ENCODE data around the gene GP5.

The GP5 gene

DNA sequence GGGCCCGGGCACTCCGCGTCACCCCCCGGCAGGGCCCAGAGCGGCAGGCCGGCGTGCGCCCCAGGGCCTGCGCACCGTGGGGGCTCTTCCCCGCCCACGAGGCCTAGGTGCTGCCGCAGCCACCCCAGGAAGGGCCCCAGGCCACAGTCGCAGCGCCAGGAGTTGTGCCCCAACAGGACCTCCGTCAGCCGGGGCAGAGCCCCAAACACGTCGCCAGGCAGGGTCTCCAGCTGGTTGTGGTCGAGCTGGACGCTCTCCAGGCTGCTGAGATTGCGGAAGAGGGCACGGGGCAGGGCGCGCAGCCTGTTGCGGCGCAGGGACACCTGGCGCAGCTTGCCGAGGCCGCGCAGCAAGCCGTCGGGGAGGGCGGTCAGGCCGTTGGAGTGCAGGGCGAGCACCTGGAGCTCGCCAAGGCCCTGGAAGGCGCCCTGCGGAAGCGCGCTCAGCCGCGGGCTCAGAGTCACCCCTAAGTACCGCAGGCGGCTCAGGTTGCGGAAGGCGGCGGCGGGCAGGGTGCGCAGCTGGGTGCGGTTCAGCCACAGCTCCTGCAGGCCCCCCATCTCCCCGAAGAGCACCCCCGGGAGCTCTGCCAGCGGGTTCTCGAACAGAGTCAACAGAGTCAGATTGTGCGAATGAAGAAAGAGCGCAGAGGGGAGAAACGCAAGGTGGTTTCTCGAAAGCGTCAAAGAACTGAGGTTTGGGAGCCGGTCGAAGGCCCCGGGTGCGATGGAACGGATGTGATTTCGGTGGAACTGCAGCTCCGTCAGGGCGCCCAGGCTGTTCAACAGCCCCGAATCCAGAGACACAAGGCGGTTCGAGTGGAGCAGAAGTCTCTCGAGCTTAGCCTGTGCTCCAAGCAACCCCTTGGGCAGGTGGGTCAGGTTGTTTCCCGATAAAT is 2.0 kb downstream of the GP5 start:
- no peak for DNase-seq

DNA sequence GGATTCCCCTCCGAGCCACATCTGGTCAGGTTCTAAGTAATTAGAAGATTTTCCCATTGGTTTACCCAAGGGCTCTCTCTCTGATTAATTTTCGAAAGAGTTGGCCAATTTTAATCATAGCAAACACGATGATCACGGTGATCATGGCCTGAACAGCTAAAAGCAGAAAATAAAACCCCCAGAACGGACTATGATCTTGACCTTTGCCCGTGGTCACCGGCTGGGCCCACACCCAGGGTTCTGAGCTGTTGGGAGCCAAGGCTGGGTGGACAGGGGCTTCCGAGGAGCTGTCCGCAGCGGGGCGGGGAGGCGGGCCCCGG is 2.6 kb downstream of the GP5 start:
- no peak for DNase-seq

DNA sequence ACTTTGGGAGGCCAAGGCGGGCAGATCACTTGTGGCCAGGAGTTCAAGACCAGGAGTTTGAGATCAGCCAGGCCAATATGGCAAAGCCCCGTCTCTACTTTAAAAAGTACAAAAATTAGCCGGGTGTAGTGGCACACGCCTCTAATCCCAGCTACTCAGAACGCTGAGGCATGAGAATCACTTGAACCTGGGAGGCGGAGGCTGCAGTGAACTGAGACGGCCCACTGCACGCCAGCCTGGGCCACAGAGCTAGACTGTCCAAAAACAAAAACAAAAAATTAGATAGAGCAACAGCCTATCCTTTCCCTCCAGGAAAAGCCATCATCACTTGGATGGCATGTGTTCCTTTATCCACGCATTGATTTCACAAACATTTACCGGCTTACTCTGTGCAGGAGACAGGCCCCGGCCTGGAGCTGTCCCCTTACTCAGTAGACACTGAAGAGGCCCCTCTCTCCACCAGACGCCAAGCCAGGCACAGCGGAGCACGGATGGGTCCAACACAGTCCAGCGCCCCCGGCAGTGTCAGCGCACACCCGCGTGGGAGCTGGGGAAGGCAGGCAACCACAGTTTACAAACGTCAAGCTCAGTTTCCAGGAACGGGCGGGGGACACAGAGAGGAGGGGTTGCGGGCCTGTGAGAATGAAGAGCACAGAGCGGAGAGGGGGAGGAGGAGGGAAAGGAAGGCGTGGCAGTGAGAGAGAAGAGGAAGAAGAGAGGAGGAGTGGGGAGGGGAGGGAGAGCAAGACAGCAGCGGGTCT is 3.1 kb downstream of the GP5 start:
- DNase-seq = peak; percentile 38 to 44

DNA sequence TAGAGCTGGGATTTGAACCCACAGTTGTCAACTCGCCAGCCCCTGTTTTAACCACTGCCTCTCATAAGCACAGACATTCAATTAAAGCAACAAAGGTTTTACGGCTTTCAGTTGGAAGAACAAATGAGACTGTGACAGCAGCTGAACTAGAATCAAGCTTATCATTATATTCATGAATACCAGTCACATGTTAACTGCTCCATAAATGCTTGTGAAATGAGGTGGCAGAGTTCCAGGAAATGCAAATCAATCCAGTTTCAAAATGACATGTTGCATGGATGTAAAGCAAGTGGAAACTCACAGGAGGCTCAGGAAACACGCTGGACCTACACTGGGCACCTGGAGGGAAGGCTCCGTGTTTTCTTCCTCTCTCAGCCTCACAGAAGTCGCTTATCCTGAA is 3.9 kb downstream of the GP5 start:
- DNase-seq = no peak

DNA sequence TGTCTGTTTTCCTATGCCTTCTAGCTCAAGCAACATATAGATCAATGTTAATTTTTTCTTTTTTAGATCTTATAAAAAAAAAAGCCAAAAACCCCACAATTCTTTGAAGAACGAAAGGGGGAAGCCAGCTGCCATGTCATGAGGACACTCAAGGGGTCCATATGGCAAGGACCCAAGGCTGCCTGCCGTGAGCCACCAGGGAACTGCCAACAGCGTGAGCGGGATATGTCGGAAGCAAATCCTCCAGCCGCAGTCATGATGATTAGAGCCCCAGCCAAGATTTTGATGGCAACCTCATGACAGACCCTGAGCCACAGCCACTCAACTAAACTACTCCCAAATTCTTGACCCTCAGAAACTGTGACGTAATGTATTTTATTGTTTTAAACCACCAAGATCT is 6.5 kb downstream of the GP5 start:
- no peak for DNase-seq

DNA sequence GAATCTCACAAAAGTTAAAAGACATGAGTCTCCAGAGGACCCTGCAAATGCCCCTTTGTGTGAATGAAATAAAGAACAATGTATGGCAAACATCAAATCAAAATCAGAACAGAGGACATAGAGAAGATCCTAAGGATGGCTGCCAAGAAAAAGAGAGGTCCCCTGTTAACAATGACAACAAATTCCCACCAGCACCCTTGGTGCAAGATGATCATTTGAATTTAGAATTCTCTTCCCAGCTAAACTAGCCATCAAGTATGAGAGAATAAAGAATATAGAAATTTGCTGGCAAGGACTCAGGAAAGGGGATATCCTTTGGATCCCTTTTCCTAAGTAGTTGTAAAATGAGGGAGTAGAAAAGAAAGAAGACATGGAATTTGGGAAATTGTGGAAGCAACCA is 8.2 kb downstream of the GP5 start:
- DNase-seq = no peak

DNA sequence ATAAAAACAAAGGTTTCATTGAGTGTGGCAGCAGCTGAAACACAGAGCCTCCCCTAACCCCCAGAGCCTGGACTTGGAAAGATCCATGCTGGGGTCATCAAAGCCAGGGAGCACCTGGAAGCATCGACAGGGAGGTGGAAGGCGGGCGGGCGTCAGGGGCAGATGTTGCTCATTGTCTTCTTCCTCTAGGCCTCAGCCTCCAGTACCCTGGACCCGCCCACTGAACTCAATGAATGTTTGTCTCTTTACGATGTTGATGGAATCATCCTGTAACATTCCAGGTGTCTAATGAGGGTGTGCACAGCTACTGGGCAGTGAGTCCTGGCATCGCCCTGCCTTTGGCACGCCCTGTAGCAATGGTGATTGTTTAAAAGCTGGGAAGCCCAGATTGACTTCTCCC is 9.8 kb downstream of the GP5 start:
- no peak for DNase-seq

DNA sequence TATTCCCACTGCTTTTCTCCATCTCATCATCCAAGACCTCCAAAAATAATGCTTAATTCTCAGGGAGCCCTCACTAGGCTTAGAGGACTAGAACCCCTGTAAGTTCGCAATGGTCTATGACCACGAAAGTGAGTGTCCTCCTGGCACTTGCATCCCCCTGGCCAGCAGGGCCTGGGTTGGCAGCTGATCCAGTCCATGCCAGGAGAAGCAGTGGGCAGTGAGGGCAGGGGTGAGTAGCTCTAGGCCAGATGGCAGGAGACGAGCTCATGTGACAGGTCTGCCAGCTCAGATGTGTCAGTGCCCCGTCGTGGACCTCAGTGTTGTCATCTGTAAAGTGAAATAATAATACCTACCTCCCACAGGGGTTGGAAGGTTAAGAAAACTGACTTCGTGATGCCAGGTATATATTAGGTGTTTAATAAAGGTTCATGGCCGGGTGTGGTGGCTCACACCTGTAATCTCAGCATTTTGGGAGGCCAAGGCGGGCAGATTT is 11.1 kb downstream of the GP5 start:
- DNase-seq = no peak

DNA sequence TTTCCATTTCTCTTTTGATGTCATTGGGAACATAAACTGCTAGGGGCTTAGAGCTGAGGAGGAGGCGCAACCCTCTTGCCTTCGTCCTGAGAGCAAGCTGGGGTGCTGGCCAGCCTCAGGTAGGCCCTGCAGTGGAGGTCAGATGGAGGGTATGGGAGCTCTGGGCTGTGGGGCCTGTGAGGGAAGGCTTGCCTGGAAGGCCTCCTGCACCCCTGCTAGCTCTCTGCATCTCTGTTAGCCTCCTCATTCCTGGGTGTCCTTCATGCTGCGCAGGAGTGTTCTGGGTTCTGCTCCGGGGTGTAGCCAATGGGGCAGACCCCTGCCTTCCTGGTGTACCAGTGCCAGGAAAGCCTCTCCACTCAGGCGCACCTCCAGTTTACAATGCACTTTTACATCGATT is 11.8 kb downstream of the GP5 start:
- DNase-seq = no peak

DNA sequence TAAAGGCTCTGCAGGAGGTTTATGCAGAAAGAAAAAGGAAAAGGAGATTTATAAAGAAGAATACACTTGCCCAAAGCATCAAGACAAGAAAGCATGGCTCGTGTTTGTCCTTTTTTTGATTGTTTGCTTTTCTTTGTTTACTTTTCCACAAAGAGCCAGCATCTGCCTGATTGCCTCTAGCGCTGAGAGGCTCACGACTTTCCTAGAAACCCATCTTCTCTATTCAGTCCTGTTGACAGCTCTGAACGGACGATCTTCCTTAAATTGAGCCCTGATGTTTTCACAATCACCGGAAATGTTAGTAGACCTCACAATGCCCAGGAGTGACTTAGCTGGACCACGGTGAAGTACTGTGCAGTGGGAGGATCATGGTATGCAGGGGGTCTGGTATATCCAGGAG is 12.4 kb downstream of the GP5 start:
- DNase-seq = no peak

DNA sequence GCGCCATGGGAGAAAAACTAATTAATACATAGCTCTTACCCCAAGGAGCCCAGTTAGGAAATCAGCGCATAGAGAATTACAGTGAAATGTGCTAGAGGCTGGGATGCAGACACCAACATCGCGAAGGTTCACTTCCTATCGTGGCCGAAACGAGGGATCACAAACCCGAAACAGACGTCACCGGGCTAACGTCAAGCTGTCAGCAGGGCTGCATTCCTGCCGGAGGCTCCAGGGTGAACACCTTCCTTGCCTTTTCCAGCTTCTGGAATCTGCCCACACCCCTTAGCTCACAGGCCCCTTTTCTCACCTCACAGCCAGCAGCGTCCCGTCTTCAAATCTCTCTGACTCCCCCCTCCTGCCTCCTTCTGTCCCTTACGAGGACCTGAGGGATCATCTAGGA is 13.0 kb downstream of the GP5 start:
- no peak for DNase-seq

DNA sequence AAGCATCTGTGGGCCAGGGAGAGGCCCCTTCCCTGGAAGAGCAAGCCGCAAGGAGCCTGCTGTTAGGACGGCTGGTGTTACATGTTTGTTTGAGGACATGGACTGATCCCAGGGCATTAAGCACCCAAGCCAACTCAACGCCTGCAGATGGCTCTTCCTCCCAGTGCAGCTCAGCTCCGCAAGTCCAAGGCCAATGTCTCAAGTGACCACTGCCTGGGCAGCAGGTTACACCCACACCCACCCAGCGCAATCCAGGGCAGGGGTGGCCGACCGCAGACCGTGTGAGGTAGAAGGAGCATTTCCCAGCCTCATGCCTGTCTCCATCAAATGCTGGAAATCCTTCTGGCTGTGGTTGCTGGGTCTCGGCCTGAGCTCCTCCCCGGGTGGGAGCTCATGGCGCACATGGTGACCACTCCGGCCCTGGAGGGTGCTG is 14.5 kb downstream of the GP5 start:
- no peak for DNase-seq

DNA sequence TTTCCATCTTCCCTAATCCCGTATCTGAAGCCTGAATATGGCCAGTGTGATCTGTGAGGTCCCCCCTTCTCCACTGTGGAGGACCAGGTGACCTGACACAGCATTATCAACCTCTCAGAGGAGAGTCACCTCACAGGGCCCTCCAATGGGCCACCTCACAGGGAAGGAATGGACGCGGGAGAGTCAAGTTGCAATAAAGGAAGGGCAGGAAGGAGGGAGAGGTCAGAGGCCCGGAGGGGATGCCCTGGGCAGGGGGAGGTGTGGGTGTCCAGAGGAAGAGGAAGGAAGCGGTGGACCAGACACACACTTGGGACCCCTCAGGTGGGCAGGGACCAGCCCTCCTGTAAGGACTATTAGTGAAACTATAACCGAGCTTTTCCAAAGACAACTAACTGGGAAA is 14.9 kb downstream of the GP5 start:
- DNase-seq = no peak

DNA sequence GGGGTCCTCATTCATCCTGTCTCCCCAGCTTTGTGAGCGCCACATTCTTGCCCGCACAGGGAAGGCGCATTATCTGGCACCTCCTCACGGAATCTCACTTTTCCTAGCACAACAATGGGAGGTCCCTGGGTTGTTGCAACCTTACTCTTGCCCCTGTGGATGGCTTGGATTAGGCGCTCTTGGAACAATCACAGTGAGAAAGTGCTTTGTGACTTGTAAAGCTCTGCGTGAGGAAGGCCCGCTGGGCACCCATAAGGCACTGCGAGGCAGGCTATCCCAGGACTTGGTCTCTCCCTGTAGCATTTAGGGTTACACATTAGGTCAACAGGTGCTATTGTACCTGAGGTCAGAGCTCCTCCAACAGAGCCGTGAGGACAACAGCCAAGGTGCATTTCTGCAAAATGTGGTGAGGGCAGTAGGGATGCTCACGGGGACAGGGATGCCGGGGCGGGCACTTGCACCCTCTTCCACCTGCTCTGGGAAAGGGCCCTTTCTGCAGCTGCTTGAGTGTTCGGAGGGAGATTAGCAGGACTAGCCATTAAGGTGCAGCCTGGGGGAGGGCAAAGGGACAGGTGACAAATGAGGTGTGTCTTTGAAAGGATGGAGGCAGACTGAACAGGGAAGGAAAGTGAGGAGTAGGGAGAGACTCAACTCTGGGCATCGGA is 15.7 kb downstream of the GP5 start:
- DNase-seq = no peak

DNA sequence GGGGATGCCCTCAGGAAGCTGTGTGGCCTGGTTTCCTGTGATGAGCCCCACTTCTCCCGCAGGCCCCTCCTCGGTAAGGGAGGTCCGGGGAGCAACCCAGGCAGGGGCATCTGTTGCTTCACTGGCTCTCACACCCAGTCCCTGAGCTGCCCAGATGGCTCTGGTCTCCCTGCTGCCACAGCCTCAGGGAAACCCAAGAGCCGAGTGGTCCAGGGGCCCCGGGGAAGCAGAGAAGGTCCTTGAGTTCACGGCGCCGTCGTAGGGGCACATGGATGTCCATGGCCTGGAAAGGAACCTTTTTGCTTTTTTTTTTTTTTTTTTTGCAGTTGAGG is 16.2 kb downstream of the GP5 start:
- DNase-seq = no peak

DNA sequence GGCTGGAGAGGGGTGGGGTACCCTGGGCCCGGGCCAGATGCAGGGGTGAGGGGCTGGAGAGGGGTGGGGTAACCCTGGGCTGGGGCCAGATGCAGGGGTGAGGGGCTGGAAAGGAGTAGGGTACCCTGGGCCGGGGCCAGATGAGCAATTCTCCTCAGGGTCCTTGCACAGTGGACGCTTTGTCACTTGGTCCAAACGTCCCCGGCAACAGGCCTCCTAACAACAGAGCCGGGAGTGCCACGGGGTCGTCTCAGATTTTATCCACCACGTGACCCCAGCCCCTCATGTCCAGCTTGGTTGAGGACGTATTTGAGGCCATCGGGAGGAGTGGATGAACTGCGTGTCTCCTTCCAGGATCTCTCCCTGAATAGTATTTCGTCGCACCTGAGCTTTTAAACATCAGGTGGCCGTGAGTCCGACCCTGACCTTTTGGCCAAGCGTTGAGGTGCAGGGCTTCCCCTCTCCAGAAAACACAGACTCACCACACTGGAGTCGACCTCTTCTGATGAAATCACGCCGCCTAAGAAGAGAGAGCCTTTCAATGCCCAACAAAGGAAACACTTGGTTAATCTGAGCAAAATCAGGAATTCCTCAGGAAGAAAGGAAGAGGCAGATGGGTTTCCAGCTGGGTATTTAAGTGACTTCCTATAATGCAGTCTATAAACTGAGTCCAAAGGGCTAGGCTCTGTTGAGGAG is 16.7 kb downstream of the GP5 start:
- no peak for DNase-seq

DNA sequence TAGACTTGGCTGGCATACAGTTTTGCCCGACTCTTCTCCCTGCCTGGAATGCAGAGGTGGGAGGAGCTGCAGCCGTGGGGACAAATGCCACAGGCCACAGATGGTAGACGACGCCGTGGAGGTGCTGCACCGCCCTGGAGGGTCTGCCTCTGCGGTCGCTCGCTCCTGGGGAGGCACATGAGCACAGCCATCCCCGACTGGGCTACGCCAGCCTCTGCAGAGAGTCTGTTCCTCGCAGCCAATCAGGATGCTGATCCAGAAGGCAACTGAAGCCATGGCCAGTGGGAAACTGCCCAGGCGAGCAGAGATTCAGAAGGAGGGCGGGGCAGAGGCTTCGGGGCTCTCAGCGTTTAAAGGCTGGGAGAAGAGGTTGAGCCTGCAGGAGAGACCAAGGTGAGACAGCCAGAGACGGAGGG is 17.6 kb downstream of the GP5 start:
- DNase-seq = no peak

DNA sequence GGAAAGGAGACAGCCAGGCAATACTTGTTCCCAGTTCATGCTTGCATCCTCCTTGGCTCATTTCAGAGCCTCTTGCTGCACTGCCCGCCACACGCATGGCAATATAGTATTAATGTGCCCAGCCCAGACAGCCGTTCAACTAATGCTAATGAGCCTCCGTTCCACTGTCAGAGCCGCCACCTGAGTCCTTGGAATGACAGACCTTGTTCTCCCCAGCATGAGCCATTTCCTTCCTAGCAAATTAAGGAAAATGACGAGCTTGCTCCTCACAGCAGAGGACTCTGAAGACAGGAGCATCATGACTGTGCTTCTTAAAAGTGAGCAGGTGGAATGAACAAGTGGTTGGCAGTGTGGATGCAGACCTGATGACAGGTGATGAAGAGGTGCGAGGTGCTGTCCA is 18.7 kb downstream of the GP5 start:
- no peak for DNase-seq

DNA sequence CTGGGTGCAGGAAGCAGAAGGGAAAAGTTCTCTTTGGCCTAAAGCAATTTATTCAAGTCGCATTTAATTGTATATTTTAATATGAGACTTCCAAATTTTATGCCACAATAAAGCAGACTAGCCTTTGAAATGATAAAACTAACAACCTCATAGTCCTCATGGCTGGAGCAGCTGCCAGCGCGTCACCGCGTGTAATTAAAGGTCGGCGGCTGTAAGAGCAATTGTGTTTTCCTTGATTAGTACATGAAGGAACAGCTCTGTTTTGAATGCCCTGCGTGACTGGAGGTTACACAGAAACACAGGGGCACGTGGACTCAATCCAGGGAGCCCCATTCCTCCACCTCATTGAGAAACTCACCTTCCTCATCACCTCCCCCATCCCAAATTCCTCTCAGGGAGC is 19.4 kb downstream of the GP5 start:
- no peak for DNase-seq

DNA sequence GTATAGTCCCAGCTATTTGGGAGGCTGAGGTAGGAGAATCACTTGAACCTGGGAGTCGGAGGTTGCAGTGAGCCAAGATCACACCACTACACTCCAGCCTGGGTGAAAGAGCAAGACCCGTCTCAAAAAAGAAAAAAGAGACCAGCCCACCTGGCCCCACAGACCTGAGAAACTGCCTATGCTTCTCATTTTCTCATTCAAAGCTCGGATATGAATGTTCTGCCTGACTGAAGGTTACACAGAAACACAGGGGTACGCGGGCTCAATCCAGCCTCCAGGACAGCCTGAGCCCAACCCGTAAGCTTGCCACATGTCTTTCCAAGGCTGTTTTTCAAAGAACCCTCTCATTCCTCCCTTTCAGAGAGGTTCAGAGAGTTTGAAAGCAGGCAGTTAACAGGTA is 19.8 kb downstream of the GP5 start:
- DNase-seq = no peak

DNA sequence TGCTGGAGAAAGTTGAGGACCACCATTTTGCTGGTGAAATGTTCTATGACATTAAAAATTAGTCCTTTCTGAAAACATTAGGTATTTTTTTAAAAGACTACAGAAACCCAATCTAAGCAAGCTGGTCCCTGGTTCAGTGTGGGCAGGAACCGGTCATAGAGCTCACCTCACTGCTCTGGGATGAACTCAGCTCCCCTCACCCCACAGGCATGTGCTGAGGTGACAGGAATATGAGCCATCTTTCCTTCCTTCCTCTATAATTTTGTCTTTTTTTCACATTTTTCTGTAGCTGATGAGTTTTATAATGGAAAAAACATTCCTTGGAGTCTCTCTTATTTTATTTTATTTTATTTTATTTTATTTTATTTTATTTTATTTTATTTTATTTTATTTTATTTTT is 21.4 kb downstream of the GP5 start:
- no peak for DNase-seq

DNA sequence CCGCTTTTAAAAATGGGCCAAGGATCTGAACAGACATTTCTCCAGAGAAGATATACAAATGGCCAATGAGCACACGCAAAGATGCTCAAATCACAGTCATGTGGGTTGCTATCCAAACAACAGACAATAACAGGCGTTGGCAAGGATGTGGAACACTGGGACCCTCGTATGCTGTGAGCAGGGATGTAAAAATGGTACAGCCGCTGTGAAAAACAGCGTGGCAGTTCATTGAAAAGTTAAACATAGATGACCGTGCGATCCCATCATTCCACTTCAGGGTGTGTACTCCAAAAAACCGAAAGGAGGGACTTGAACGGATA is 22.9 kb downstream of the GP5 start:
- no peak for DNase-seq

DNA sequence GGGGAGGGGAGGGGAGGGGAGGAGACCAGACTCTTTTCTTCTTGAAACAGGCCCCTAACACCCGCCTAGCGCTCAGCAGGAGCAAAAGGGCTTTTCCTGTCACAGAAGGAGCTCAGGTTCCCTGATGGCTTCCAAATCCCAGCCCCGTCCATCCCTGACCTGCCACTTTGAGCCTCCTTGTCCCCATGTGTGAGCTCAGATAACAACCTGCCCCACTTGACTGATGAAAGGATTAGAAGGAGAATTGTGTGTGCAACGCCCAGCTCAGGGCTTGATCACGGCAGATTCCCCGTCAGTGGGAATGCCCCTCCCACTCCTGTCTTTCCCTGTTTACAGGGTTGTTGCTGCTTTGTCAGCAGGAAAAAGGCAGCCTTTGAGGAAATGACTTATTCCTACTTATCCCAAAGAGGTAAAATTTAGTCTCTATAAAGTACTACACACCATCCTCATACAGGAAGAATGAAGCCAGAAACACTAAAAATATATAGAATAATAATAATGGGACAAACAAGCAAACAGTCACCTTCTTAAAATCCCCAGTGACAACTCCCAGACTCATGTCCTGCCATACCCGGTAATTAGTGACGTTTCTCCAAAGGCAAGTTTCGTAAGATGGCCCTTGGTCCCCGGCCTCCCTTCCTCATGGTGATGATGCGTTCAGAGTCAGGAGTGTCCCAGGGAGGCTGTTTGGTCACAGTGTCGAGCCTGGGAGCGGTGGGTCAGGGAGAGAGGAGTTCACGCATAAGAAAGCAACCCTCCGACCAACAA is 23.4 kb downstream of the GP5 start:
- DNase-seq = no peak

Measured in AML-193 (cell line).